ENCODE results near the gene CUL4A.

Gene CUL4A

GRCh38 chr13:113225515-113225914 is 16.1 kb downstream of the CUL4A start:
- Histone ChIP-seq H3K4me2 (ENCODE audit: low read depth, low read length, poor library complexity, severe bottlenecking) (no peak overlapping the region), H3K36me3 (ENCODE audit: insufficient read depth, low read length) (peaks cover 86% of the 10 kb centered on the region; the same call in 1 of the 2 replicates), H3K79me2 (ENCODE audit: insufficient read depth, low read length) (peaks cover 17% of the 10 kb centered on the region; the same call in 1 of the 2 replicates), H3K9me3 (ENCODE audit: insufficient read depth, low read depth, low read length) (no peaks in the 10 kb centered on the region), H3K9me2 (replicated peaks; ENCODE audit: low read depth, low read length) (no peaks in the 10 kb centered on the region), H2AFZ (ENCODE audit: low read length) (no peak overlapping the region), H3K27me3 (ENCODE audit: insufficient read depth, low read length, poor library complexity, severe bottlenecking) (no peaks in the 10 kb centered on the region), H3K4me3 (ENCODE audit: low read length, poor library complexity, severe bottlenecking) (no peak overlapping the region), H4K20me1 (ENCODE audit: insufficient read depth, low read length, poor library complexity, severe bottlenecking) (peaks cover 5% of the 10 kb centered on the region), H3K9ac (ENCODE audit: low read depth, low read length, poor library complexity, severe bottlenecking) (no peak overlapping the region), H3F3A (ENCODE audit: low read depth) (no peaks in the 10 kb centered on the region), H3K4me1 (ENCODE audit: insufficient read depth, low read length, poor library complexity, severe bottlenecking) (no peaks in the 10 kb centered on the region)
- no peak for TF ChIP-seq CTCF (conservative IDR thresholded peaks at IDR 0.05; ENCODE audit: low read length)
- no peak for TF ChIP-seq EZH2phosphoT487 (IDR thresholded peaks at IDR 0.05; ENCODE audit: borderline replicate concordance)

GRCh38 chr13:113226873-113227450 is 17.5 kb downstream of the CUL4A start:
- Histone ChIP-seq H3K9me2 (replicated peaks; ENCODE audit: low read depth, low read length) (no peaks in the 10 kb centered on the region), H3K27me3 (ENCODE audit: insufficient read depth, low read length, poor library complexity, severe bottlenecking) (no peaks in the 10 kb centered on the region), H3K4me3 (ENCODE audit: low read length, poor library complexity, severe bottlenecking) (no peak overlapping the region), H3K9ac (ENCODE audit: low read depth, low read length, poor library complexity, severe bottlenecking) (no peak overlapping the region), H3K4me2 (ENCODE audit: low read depth, low read length, poor library complexity, severe bottlenecking) (no peak overlapping the region), H3K9me3 (ENCODE audit: insufficient read depth, low read depth, low read length) (no peaks in the 10 kb centered on the region), H2AFZ (ENCODE audit: low read length) (no peak overlapping the region), H3F3A (ENCODE audit: low read depth) (no peaks in the 10 kb centered on the region), H3K36me3 (ENCODE audit: insufficient read depth, low read length) (peaks cover 78% of the 10 kb centered on the region; the same call in 1 of the 2 replicates), H4K20me1 (ENCODE audit: insufficient read depth, low read length, poor library complexity, severe bottlenecking) (peaks cover 4% of the 10 kb centered on the region), H3K79me2 (ENCODE audit: insufficient read depth, low read length) (peaks cover 9% of the 10 kb centered on the region; the same call in 1 of the 2 replicates), H3K4me1 (ENCODE audit: insufficient read depth, low read length, poor library complexity, severe bottlenecking) (no peaks in the 10 kb centered on the region)
- TF ChIP-seq EZH2phosphoT487 (IDR thresholded peaks at IDR 0.05; ENCODE audit: borderline replicate concordance) (no peak), CTCF (conservative IDR thresholded peaks at IDR 0.05; ENCODE audit: low read length) (no peak)

- no peak overlapping the region for H3K4me2 ChIP-seq (ENCODE audit: low read depth, low read length, poor library complexity, severe bottlenecking)
- no peak overlapping the region for H3K4me3 ChIP-seq (ENCODE audit: low read length, poor library complexity, severe bottlenecking)
- no peaks in the 10 kb centered on the region for H3K79me2 ChIP-seq (ENCODE audit: insufficient read depth, low read length)
- no peaks in the 10 kb centered on the region for H3K27me3 ChIP-seq (ENCODE audit: insufficient read depth, low read length, poor library complexity, severe bottlenecking)
- H3K4me1 ChIP-seq (ENCODE audit: insufficient read depth, low read length, poor library complexity, severe bottlenecking) = no peaks in the 10 kb centered on the region
- H3K9me3 ChIP-seq (ENCODE audit: insufficient read depth, low read depth, low read length) = no peaks in the 10 kb centered on the region
- H3F3A ChIP-seq (ENCODE audit: low read depth) = no peaks in the 10 kb centered on the region
- H3K9me2 ChIP-seq (replicated peaks; ENCODE audit: low read depth, low read length) = no peaks in the 10 kb centered on the region
- TF ChIP-seq CTCF (conservative IDR thresholded peaks at IDR 0.05; ENCODE audit: low read length) (no peak), EZH2phosphoT487 (IDR thresholded peaks at IDR 0.05; ENCODE audit: borderline replicate concordance) (no peak)
- peaks cover 69% of the 10 kb centered on the region; the same call in 1 of the 2 replicates for H3K36me3 ChIP-seq (ENCODE audit: insufficient read depth, low read length)
- no peak overlapping the region for H3K9ac ChIP-seq (ENCODE audit: low read depth, low read length, poor library complexity, severe bottlenecking)
- H2AFZ ChIP-seq (ENCODE audit: low read length) = no peak overlapping the region
- H4K20me1 ChIP-seq (ENCODE audit: insufficient read depth, low read length, poor library complexity, severe bottlenecking) = no peaks in the 10 kb centered on the region
These were observed 19.7 kb downstream of the CUL4A start for GRCh38 chr13:113229161-113229560.
